ENCODE measurements around the gene PPFIBP2.

The PPFIBP2 gene

GRCh38 chr11:7513234-7514098 is at the start of gene PPFIBP2:
PPFIBP2 (plus strand) TSS chr11:7513999; CDS start chr11:7549476, 35,477 bp downstream.
- Histone ChIP-seq H3K27me3 (ENCODE audit: insufficient read depth, low read length) (peaks cover 28% of the 10 kb centered on the region), H3K4me1 (ENCODE audit: insufficient read depth, low read length) (peaks cover 14% of the 10 kb centered on the region; the same call in 1 of the 2 replicates), H3K9ac (ENCODE audit: low read depth, low read length) (peak within 1 kb of the TSS; percentile 69), H3K36me3 (ENCODE audit: insufficient read depth, low read depth, low read length) (no peaks in the 10 kb centered on the region), H3K9me3 (ENCODE audit: insufficient read depth, low read depth, low read length) (no peaks in the 10 kb centered on the region), H3K4me3 (ENCODE audit: low read length) (peak within 1 kb of the TSS; percentile 91), H3K27ac (ENCODE audit: low read length) (no peak within 1 kb of the TSS)

GRCh38 chr11:7467652-7468051 is 46.1 kb upstream of the PPFIBP2 start:
- Histone ChIP-seq H3K9me3 (ENCODE audit: insufficient read depth, low read depth, low read length) (no peaks in the 10 kb centered on the region), H3K9ac (ENCODE audit: low read depth, low read length) (no peak overlapping the region), H3K4me1 (ENCODE audit: insufficient read depth, low read length) (no peaks in the 10 kb centered on the region), H3K27me3 (ENCODE audit: insufficient read depth, low read length) (no peaks in the 10 kb centered on the region), H3K36me3 (ENCODE audit: insufficient read depth, low read depth, low read length) (no peaks in the 10 kb centered on the region), H3K27ac (ENCODE audit: low read length) (no peak overlapping the region), H3K4me3 (ENCODE audit: low read length) (no peak overlapping the region)

GRCh38 chr11:7469351-7469865 is 44.4 kb upstream of the PPFIBP2 start:
- H3K4me1 ChIP-seq (ENCODE audit: insufficient read depth, low read length): no peaks in the 10 kb centered on the region
- H3K9me3 ChIP-seq (ENCODE audit: insufficient read depth, low read depth, low read length): no peaks in the 10 kb centered on the region
- H3K4me3 ChIP-seq (ENCODE audit: low read length): no peak overlapping the region
- H3K9ac ChIP-seq (ENCODE audit: low read depth, low read length): no peak overlapping the region
- H3K36me3 ChIP-seq (ENCODE audit: insufficient read depth, low read depth, low read length): no peaks in the 10 kb centered on the region
- H3K27ac ChIP-seq (ENCODE audit: low read length): no peak overlapping the region
- H3K27me3 ChIP-seq (ENCODE audit: insufficient read depth, low read length): no peaks in the 10 kb centered on the region

- no peak overlapping the region for H3K9ac ChIP-seq (ENCODE audit: low read depth, low read length)
- no peak overlapping the region for H3K27ac ChIP-seq (ENCODE audit: low read length)
- H3K4me1 ChIP-seq (ENCODE audit: insufficient read depth, low read length): no peaks in the 10 kb centered on the region
- no peaks in the 10 kb centered on the region for H3K27me3 ChIP-seq (ENCODE audit: insufficient read depth, low read length)
- no peaks in the 10 kb centered on the region for H3K9me3 ChIP-seq (ENCODE audit: insufficient read depth, low read depth, low read length)
- no peak overlapping the region for H3K4me3 ChIP-seq (ENCODE audit: low read length)
- H3K36me3 ChIP-seq (ENCODE audit: insufficient read depth, low read depth, low read length): no peaks in the 10 kb centered on the region
Measured at GRCh38 chr11:7471071-7471470, 42.7 kb upstream of the PPFIBP2 start.

- Histone ChIP-seq H3K4me3 (ENCODE audit: low read length) (no peak overlapping the region), H3K27me3 (ENCODE audit: insufficient read depth, low read length) (no peaks in the 10 kb centered on the region), H3K9ac (ENCODE audit: low read depth, low read length) (no peak overlapping the region), H3K9me3 (ENCODE audit: insufficient read depth, low read depth, low read length) (no peaks in the 10 kb centered on the region), H3K4me1 (ENCODE audit: insufficient read depth, low read length) (no peaks in the 10 kb centered on the region), H3K36me3 (ENCODE audit: insufficient read depth, low read depth, low read length) (no peaks in the 10 kb centered on the region), H3K27ac (ENCODE audit: low read length) (no peak overlapping the region)
Measured at GRCh38 chr11:7473717-7474116, 40.1 kb upstream of the PPFIBP2 start.

- 0 out of 2 replicates have a peak, but pooled peaks cover 4% of the 10 kb centered on the region for H3K4me1 ChIP-seq (ENCODE audit: insufficient read depth, low read length)
- H3K27ac ChIP-seq (ENCODE audit: low read length): no peak overlapping the region
- no peaks in the 10 kb centered on the region for H3K36me3 ChIP-seq (ENCODE audit: insufficient read depth, low read depth, low read length)
- H3K9me3 ChIP-seq (ENCODE audit: insufficient read depth, low read depth, low read length): no peaks in the 10 kb centered on the region
- no peaks in the 10 kb centered on the region for H3K27me3 ChIP-seq (ENCODE audit: insufficient read depth, low read length)
- no peak overlapping the region for H3K4me3 ChIP-seq (ENCODE audit: low read length)
- H3K9ac ChIP-seq (ENCODE audit: low read depth, low read length): no peak overlapping the region
Measured at GRCh38 chr11:7480113-7480512, 33.7 kb upstream of the PPFIBP2 start.

- Histone ChIP-seq H3K4me3 (ENCODE audit: low read length) (no peak overlapping the region), H3K36me3 (ENCODE audit: insufficient read depth, low read depth, low read length) (no peaks in the 10 kb centered on the region), H3K4me1 (ENCODE audit: insufficient read depth, low read length) (peaks cover 6% of the 10 kb centered on the region), H3K9me3 (ENCODE audit: insufficient read depth, low read depth, low read length) (no peaks in the 10 kb centered on the region), H3K27me3 (ENCODE audit: insufficient read depth, low read length) (no peaks in the 10 kb centered on the region), H3K27ac (ENCODE audit: low read length) (no peak overlapping the region), H3K9ac (ENCODE audit: low read depth, low read length) (no peak overlapping the region)
Measured at GRCh38 chr11:7484131-7484530, 29.7 kb upstream of the PPFIBP2 start.

GRCh38 chr11:7484645-7485044 is 29.2 kb upstream of the PPFIBP2 start:
- H3K36me3 ChIP-seq (ENCODE audit: insufficient read depth, low read depth, low read length): no peaks in the 10 kb centered on the region

GRCh38 chr11:7485186-7486097 is 28.4 kb upstream of the PPFIBP2 start, which contains the start of gene OLFML1:
OLFML1 (plus strand) TSS chr11:7485506; CDS start chr11:7485876, 370 bp downstream.
- H3K4me1 ChIP-seq (ENCODE audit: insufficient read depth, low read length): peaks cover 12% of the 10 kb centered on the region
- H3K4me3 ChIP-seq (ENCODE audit: low read length): no peak within 1 kb of the TSS
- no peaks in the 10 kb centered on the region for H3K27me3 ChIP-seq (ENCODE audit: insufficient read depth, low read length)
- H3K27ac ChIP-seq (ENCODE audit: low read length): no peak within 1 kb of the TSS
- H3K9me3 ChIP-seq (ENCODE audit: insufficient read depth, low read depth, low read length): no peaks in the 10 kb centered on the region
- no peak within 1 kb of the TSS for H3K9ac ChIP-seq (ENCODE audit: low read depth, low read length)
- H3K36me3 ChIP-seq (ENCODE audit: insufficient read depth, low read depth, low read length): no peaks in the 10 kb centered on the region

More at GRCh38 chr11:7484645-7485044, 29.2 kb upstream of the PPFIBP2 start:
- Histone ChIP-seq H3K4me1 (ENCODE audit: insufficient read depth, low read length) (peaks cover 9% of the 10 kb centered on the region), H3K9me3 (ENCODE audit: insufficient read depth, low read depth, low read length) (no peaks in the 10 kb centered on the region), H3K4me3 (ENCODE audit: low read length) (no peak overlapping the region), H3K9ac (ENCODE audit: low read depth, low read length) (no peak overlapping the region), H3K27me3 (ENCODE audit: insufficient read depth, low read length) (no peaks in the 10 kb centered on the region), H3K27ac (ENCODE audit: low read length) (no peak overlapping the region)

GRCh38 chr11:7486098-7486780 is 27.6 kb upstream of the PPFIBP2 start:
- H3K27ac ChIP-seq (ENCODE audit: low read length): no peak overlapping the region
- H3K27me3 ChIP-seq (ENCODE audit: insufficient read depth, low read length): no peaks in the 10 kb centered on the region
- H3K9me3 ChIP-seq (ENCODE audit: insufficient read depth, low read depth, low read length): no peaks in the 10 kb centered on the region
- H3K4me3 ChIP-seq (ENCODE audit: low read length): no peak overlapping the region
- peaks cover 15% of the 10 kb centered on the region for H3K4me1 ChIP-seq (ENCODE audit: insufficient read depth, low read length)
- no peaks in the 10 kb centered on the region for H3K36me3 ChIP-seq (ENCODE audit: insufficient read depth, low read depth, low read length)
- no peak overlapping the region for H3K9ac ChIP-seq (ENCODE audit: low read depth, low read length)

GRCh38 chr11:7486781-7487140 is 27.0 kb upstream of the PPFIBP2 start:
- no peak overlapping the region for H3K4me3 ChIP-seq (ENCODE audit: low read length)
- no peaks in the 10 kb centered on the region for H3K36me3 ChIP-seq (ENCODE audit: insufficient read depth, low read depth, low read length)
- H3K9me3 ChIP-seq (ENCODE audit: insufficient read depth, low read depth, low read length): no peaks in the 10 kb centered on the region
- H3K27me3 ChIP-seq (ENCODE audit: insufficient read depth, low read length): no peaks in the 10 kb centered on the region
- H3K4me1 ChIP-seq (ENCODE audit: insufficient read depth, low read length): peaks cover 15% of the 10 kb centered on the region
- no peak overlapping the region for H3K27ac ChIP-seq (ENCODE audit: low read length)
- no peak overlapping the region for H3K9ac ChIP-seq (ENCODE audit: low read depth, low read length)
